ENCODE measurements around the gene CEP85L.

The CEP85L gene

GRCh38 chr6:118598324-118598723, 53.1 kb downstream of the CEP85L start:
- DNase-seq: no peak
- Histone ChIP-seq H3K27ac (ENCODE audit: insufficient read depth, low read length, poor library complexity, severe bottlenecking) (no peak overlapping the region), H3K4me1 (ENCODE audit: control insufficient read depth, insufficient read depth, low read length, poor library complexity, severe bottlenecking) (no peaks in the 10 kb centered on the region), H3K27me3 (replicated peaks; ENCODE audit: control insufficient read depth, insufficient read depth, low read length, poor library complexity, severe bottlenecking) (no peaks in the 10 kb centered on the region), H3K36me3 (ENCODE audit: control insufficient read depth, insufficient read depth, low read length) (no peaks in the 10 kb centered on the region), H3K9me3 (ENCODE audit: control insufficient read depth, low read length) (no peaks in the 10 kb centered on the region), H3K4me3 (ENCODE audit: insufficient read depth, low read depth, low read length, poor library complexity, severe bottlenecking) (no peak overlapping the region)

- H3K36me3 ChIP-seq (ENCODE audit: control insufficient read depth, insufficient read depth, low read length): no peaks in the 10 kb centered on the region
- no peaks in the 10 kb centered on the region for H3K4me1 ChIP-seq (ENCODE audit: control insufficient read depth, insufficient read depth, low read length, poor library complexity, severe bottlenecking)
- no peak overlapping the region for H3K27ac ChIP-seq (ENCODE audit: insufficient read depth, low read length, poor library complexity, severe bottlenecking)
- H3K27me3 ChIP-seq (replicated peaks; ENCODE audit: control insufficient read depth, insufficient read depth, low read length, poor library complexity, severe bottlenecking): no peaks in the 10 kb centered on the region
- H3K4me3 ChIP-seq (ENCODE audit: insufficient read depth, low read depth, low read length, poor library complexity, severe bottlenecking): no peak overlapping the region
- no peak for DNase-seq
- no peaks in the 10 kb centered on the region for H3K9me3 ChIP-seq (ENCODE audit: control insufficient read depth, low read length)
Measured at GRCh38 chr6:118597636-118598035, 53.8 kb downstream of the CEP85L start.

- Histone ChIP-seq H3K4me3 (ENCODE audit: insufficient read depth, low read depth, low read length, poor library complexity, severe bottlenecking) (no peak overlapping the region), H3K9me3 (ENCODE audit: control insufficient read depth, low read length) (no peaks in the 10 kb centered on the region), H3K27ac (ENCODE audit: insufficient read depth, low read length, poor library complexity, severe bottlenecking) (no peak overlapping the region), H3K4me1 (ENCODE audit: control insufficient read depth, insufficient read depth, low read length, poor library complexity, severe bottlenecking) (no peaks in the 10 kb centered on the region), H3K36me3 (ENCODE audit: control insufficient read depth, insufficient read depth, low read length) (no peaks in the 10 kb centered on the region), H3K27me3 (replicated peaks; ENCODE audit: control insufficient read depth, insufficient read depth, low read length, poor library complexity, severe bottlenecking) (no peaks in the 10 kb centered on the region)
- DNase-seq: no peak
Measured at GRCh38 chr6:118596774-118597320, 54.5 kb downstream of the CEP85L start.

GRCh38 chr6:118594877-118595276, 56.5 kb downstream of the CEP85L start:
- Histone ChIP-seq H3K9me3 (ENCODE audit: control insufficient read depth, low read length) (no peaks in the 10 kb centered on the region), H3K4me1 (ENCODE audit: control insufficient read depth, insufficient read depth, low read length, poor library complexity, severe bottlenecking) (no peaks in the 10 kb centered on the region), H3K36me3 (ENCODE audit: control insufficient read depth, insufficient read depth, low read length) (no peaks in the 10 kb centered on the region), H3K27me3 (replicated peaks; ENCODE audit: control insufficient read depth, insufficient read depth, low read length, poor library complexity, severe bottlenecking) (no peaks in the 10 kb centered on the region), H3K4me3 (ENCODE audit: insufficient read depth, low read depth, low read length, poor library complexity, severe bottlenecking) (no peak overlapping the region), H3K27ac (ENCODE audit: insufficient read depth, low read length, poor library complexity, severe bottlenecking) (no peak overlapping the region)
- DNase-seq: no peak

- no peaks in the 10 kb centered on the region for H3K27me3 ChIP-seq (replicated peaks; ENCODE audit: control insufficient read depth, insufficient read depth, low read length, poor library complexity, severe bottlenecking)
- no peak for DNase-seq
- no peak overlapping the region for H3K4me3 ChIP-seq (ENCODE audit: insufficient read depth, low read depth, low read length, poor library complexity, severe bottlenecking)
- H3K27ac ChIP-seq (ENCODE audit: insufficient read depth, low read length, poor library complexity, severe bottlenecking): no peak overlapping the region
- H3K36me3 ChIP-seq (ENCODE audit: control insufficient read depth, insufficient read depth, low read length): peaks cover 6% of the 10 kb centered on the region
- H3K4me1 ChIP-seq (ENCODE audit: control insufficient read depth, insufficient read depth, low read length, poor library complexity, severe bottlenecking): no peaks in the 10 kb centered on the region
- no peaks in the 10 kb centered on the region for H3K9me3 ChIP-seq (ENCODE audit: control insufficient read depth, low read length)
Measured at GRCh38 chr6:118591897-118592296, 59.5 kb downstream of the CEP85L start.

GRCh38 chr6:118589649-118590365, 61.6 kb downstream of the CEP85L start:
- peaks cover 6% of the 10 kb centered on the region for H3K36me3 ChIP-seq (ENCODE audit: control insufficient read depth, insufficient read depth, low read length)
- no peak overlapping the region for H3K27ac ChIP-seq (ENCODE audit: insufficient read depth, low read length, poor library complexity, severe bottlenecking)
- H3K9me3 ChIP-seq (ENCODE audit: control insufficient read depth, low read length): no peaks in the 10 kb centered on the region
- no peak overlapping the region for H3K4me3 ChIP-seq (ENCODE audit: insufficient read depth, low read depth, low read length, poor library complexity, severe bottlenecking)
- no peaks in the 10 kb centered on the region for H3K27me3 ChIP-seq (replicated peaks; ENCODE audit: control insufficient read depth, insufficient read depth, low read length, poor library complexity, severe bottlenecking)
- DNase-seq: no peak
- H3K4me1 ChIP-seq (ENCODE audit: control insufficient read depth, insufficient read depth, low read length, poor library complexity, severe bottlenecking): no peaks in the 10 kb centered on the region

- Histone ChIP-seq H3K36me3 (ENCODE audit: control insufficient read depth, insufficient read depth, low read length) (peaks cover 6% of the 10 kb centered on the region), H3K27me3 (replicated peaks; ENCODE audit: control insufficient read depth, insufficient read depth, low read length, poor library complexity, severe bottlenecking) (no peaks in the 10 kb centered on the region), H3K4me3 (ENCODE audit: insufficient read depth, low read depth, low read length, poor library complexity, severe bottlenecking) (no peak overlapping the region), H3K9me3 (ENCODE audit: control insufficient read depth, low read length) (no peaks in the 10 kb centered on the region), H3K27ac (ENCODE audit: insufficient read depth, low read length, poor library complexity, severe bottlenecking) (no peak overlapping the region), H3K4me1 (ENCODE audit: control insufficient read depth, insufficient read depth, low read length, poor library complexity, severe bottlenecking) (no peaks in the 10 kb centered on the region)
- DNase-seq: no peak
Measured at GRCh38 chr6:118589186-118589585, 62.2 kb downstream of the CEP85L start.

GRCh38 chr6:118588626-118589025, 62.8 kb downstream of the CEP85L start:
- Histone ChIP-seq H3K27ac (ENCODE audit: insufficient read depth, low read length, poor library complexity, severe bottlenecking) (no peak overlapping the region), H3K36me3 (ENCODE audit: control insufficient read depth, insufficient read depth, low read length) (peaks cover 6% of the 10 kb centered on the region), H3K9me3 (ENCODE audit: control insufficient read depth, low read length) (no peaks in the 10 kb centered on the region), H3K4me3 (ENCODE audit: insufficient read depth, low read depth, low read length, poor library complexity, severe bottlenecking) (no peak overlapping the region), H3K4me1 (ENCODE audit: control insufficient read depth, insufficient read depth, low read length, poor library complexity, severe bottlenecking) (no peaks in the 10 kb centered on the region), H3K27me3 (replicated peaks; ENCODE audit: control insufficient read depth, insufficient read depth, low read length, poor library complexity, severe bottlenecking) (no peaks in the 10 kb centered on the region)
- DNase-seq: no peak

- no peak for DNase-seq
- H3K9me3 ChIP-seq (ENCODE audit: control insufficient read depth, low read length): no peaks in the 10 kb centered on the region
- H3K27me3 ChIP-seq (replicated peaks; ENCODE audit: control insufficient read depth, insufficient read depth, low read length, poor library complexity, severe bottlenecking): no peaks in the 10 kb centered on the region
- peaks cover 11% of the 10 kb centered on the region for H3K36me3 ChIP-seq (ENCODE audit: control insufficient read depth, insufficient read depth, low read length)
- H3K4me3 ChIP-seq (ENCODE audit: insufficient read depth, low read depth, low read length, poor library complexity, severe bottlenecking): no peak overlapping the region
- no peaks in the 10 kb centered on the region for H3K4me1 ChIP-seq (ENCODE audit: control insufficient read depth, insufficient read depth, low read length, poor library complexity, severe bottlenecking)
- H3K27ac ChIP-seq (ENCODE audit: insufficient read depth, low read length, poor library complexity, severe bottlenecking): no peak overlapping the region
Measured at GRCh38 chr6:118586746-118587485, 64.5 kb downstream of the CEP85L start.

- DNase-seq: no peak
- H3K4me1 ChIP-seq (ENCODE audit: control insufficient read depth, insufficient read depth, low read length, poor library complexity, severe bottlenecking): no peaks in the 10 kb centered on the region
- peaks cover 13% of the 10 kb centered on the region for H3K36me3 ChIP-seq (ENCODE audit: control insufficient read depth, insufficient read depth, low read length)
- no peak overlapping the region for H3K27ac ChIP-seq (ENCODE audit: insufficient read depth, low read length, poor library complexity, severe bottlenecking)
- H3K9me3 ChIP-seq (ENCODE audit: control insufficient read depth, low read length): no peaks in the 10 kb centered on the region
- H3K4me3 ChIP-seq (ENCODE audit: insufficient read depth, low read depth, low read length, poor library complexity, severe bottlenecking): no peak overlapping the region
- no peaks in the 10 kb centered on the region for H3K27me3 ChIP-seq (replicated peaks; ENCODE audit: control insufficient read depth, insufficient read depth, low read length, poor library complexity, severe bottlenecking)
Measured at GRCh38 chr6:118584911-118585310, 66.5 kb downstream of the CEP85L start.
